HL-60 (cell line): ENCODE data around the gene GBA3.

Source experiments
- DNase-seq, 2 experiments: peaks; one replicate each; pipeline ENCODE4 v3.0.0-alpha.2; 2010 to 2020; ENCODE audit warnings: low read depth in 1 of 2, low spot score in 1 of 2
- H3K27ac ChIP-seq: fragments of 250-450 bp; sonication (Bioruptor Pico); replicated peaks from 2 replicates; pipeline ENCODE4 v1.5.1; 2020; ENCODE audit warnings: mild to moderate bottlenecking, moderate library complexity
- H3K27me3 ChIP-seq: fragments of 250-450 bp; sonication (Bioruptor Pico); 2 replicates; pipeline ENCODE4 v1.5.1; 2021; ENCODE audit warnings: mild to moderate bottlenecking, moderate library complexity; ENCODE audit not compliant: insufficient read depth, poor library complexity, severe bottlenecking
- H3K4me3 ChIP-seq: replicated peaks from 2 replicates; pipeline ENCODE4 v1.5.1; 2011; ENCODE audit warnings: mild to moderate bottlenecking, control low read depth, low read length; ENCODE audit not compliant: insufficient read depth
- GABPA ChIP-seq: IDR thresholded peaks from 2 replicates; pipeline ENCODE4 v1.6.1; 2012; ENCODE audit warnings: low read depth
- POLR2AphosphoS5 ChIP-seq: IDR thresholded peaks from 2 replicates; pipeline ENCODE4 v1.6.1; 2012; ENCODE audit warnings: low read depth
- SPI1 ChIP-seq: IDR thresholded peaks from 2 replicates; pipeline ENCODE4 v1.6.1; 2012; ENCODE audit warnings: low read depth, mild to moderate bottlenecking, borderline replicate concordance
- TF ChIP-seq, protein P1 (sequence below): IDR thresholded peaks from one replicate; pipeline ENCODE4 v1.5.1; 2011; ENCODE audit warnings: low read length, control low read depth, inconsistent platforms; ENCODE audit not compliant: insufficient read depth
- TF ChIP-seq, protein P2 (sequence below): IDR thresholded peaks from 2 replicates; pipeline ENCODE4 v1.6.1; 2012; ENCODE audit warnings: low read depth; ENCODE audit not compliant: insufficient replicate concordance

Gene GBA3

DNA sequence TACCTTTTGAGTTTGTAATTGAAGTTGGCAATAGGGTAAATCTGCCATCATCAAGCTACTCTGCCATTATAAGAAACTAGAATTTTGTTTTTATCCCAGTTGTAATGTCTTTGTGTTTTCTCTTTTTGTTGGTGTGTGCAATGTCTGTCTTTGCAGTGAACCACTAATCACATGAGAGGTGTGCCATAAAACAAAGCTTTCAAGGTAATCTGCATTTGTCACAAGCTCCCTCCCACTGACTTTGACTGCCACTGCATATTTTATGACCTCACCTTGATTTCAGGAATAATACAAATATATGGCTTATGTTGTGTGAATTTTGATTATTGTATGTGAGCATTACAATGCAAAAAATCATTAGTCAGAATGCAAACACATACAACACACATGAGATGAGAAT lies 9.0 kb upstream of the GBA3 start:
- no peak for TF ChIP-seq SPI1
- TF ChIP-seq POLR2AphosphoS5: no peak
- TF ChIP-seq, protein P1, sequence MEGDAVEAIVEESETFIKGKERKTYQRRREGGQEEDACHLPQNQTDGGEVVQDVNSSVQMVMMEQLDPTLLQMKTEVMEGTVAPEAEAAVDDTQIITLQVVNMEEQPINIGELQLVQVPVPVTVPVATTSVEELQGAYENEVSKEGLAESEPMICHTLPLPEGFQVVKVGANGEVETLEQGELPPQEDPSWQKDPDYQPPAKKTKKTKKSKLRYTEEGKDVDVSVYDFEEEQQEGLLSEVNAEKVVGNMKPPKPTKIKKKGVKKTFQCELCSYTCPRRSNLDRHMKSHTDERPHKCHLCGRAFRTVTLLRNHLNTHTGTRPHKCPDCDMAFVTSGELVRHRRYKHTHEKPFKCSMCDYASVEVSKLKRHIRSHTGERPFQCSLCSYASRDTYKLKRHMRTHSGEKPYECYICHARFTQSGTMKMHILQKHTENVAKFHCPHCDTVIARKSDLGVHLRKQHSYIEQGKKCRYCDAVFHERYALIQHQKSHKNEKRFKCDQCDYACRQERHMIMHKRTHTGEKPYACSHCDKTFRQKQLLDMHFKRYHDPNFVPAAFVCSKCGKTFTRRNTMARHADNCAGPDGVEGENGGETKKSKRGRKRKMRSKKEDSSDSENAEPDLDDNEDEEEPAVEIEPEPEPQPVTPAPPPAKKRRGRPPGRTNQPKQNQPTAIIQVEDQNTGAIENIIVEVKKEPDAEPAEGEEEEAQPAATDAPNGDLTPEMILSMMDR: no peak
- TF ChIP-seq GABPA: no peak
- TF ChIP-seq, protein P2, sequence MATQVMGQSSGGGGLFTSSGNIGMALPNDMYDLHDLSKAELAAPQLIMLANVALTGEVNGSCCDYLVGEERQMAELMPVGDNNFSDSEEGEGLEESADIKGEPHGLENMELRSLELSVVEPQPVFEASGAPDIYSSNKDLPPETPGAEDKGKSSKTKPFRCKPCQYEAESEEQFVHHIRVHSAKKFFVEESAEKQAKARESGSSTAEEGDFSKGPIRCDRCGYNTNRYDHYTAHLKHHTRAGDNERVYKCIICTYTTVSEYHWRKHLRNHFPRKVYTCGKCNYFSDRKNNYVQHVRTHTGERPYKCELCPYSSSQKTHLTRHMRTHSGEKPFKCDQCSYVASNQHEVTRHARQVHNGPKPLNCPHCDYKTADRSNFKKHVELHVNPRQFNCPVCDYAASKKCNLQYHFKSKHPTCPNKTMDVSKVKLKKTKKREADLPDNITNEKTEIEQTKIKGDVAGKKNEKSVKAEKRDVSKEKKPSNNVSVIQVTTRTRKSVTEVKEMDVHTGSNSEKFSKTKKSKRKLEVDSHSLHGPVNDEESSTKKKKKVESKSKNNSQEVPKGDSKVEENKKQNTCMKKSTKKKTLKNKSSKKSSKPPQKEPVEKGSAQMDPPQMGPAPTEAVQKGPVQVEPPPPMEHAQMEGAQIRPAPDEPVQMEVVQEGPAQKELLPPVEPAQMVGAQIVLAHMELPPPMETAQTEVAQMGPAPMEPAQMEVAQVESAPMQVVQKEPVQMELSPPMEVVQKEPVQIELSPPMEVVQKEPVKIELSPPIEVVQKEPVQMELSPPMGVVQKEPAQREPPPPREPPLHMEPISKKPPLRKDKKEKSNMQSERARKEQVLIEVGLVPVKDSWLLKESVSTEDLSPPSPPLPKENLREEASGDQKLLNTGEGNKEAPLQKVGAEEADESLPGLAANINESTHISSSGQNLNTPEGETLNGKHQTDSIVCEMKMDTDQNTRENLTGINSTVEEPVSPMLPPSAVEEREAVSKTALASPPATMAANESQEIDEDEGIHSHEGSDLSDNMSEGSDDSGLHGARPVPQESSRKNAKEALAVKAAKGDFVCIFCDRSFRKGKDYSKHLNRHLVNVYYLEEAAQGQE: no peak
- no peak overlapping the region for H3K27ac ChIP-seq
- no peak for DNase-seq
- H3K27me3 ChIP-seq: no peaks in the 10 kb centered on the region
- no peak overlapping the region for H3K4me3 ChIP-seq

DNA sequence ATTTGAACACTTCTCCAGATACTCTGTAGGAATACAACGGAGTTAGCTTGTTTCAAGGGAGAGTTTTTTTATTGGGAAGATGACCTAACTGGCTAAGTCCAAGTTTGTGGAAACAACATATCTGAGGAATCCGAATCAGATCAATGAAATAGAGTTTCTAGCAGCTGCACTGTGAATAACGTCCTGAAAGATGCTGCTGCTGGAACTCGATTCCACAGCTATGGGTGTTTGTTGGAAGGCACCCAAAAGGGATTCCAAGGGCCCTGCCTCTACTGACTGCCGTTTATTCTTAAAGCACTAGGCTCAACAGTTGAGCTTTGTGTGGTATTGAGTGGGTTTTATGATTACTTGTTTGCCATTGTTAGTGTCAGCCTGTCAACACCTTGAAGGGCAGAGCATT lies 6.6 kb upstream of the GBA3 start:
- Histone ChIP-seq H3K27me3 (no peaks in the 10 kb centered on the region), H3K4me3 (no peak overlapping the region), H3K27ac (no peak overlapping the region)
- no peak for DNase-seq
- TF ChIP-seq, protein P2: no peak
- TF ChIP-seq POLR2AphosphoS5 (no peak), GABPA (no peak), SPI1 (no peak)
- TF ChIP-seq, protein P1: no peak

DNA sequence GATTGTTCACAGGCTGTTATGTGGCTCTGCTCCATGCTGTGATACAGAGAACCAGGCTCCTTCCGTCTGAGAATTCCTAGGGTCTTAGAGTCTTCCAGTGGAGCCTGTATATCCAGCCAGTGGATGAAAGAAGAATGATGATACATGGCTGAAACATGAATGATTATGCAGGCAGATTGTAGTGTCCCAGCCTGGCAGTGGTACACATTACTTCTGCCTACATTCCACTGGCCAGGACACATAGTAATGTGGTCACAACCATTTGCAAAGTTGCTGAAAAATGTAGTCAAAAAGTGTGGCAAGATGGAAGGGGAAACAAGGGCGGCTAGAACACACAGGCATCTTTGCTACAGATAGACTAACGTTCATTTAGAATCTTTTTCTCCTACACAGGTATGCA lies 4.5 kb upstream of the GBA3 start:
- H3K27ac ChIP-seq: no peak overlapping the region
- no peak for TF ChIP-seq SPI1
- no peak for TF ChIP-seq POLR2AphosphoS5
- TF ChIP-seq, protein P1: no peak
- TF ChIP-seq, protein P2: no peak
- TF ChIP-seq GABPA: no peak
- no peak for DNase-seq
- no peak overlapping the region for H3K4me3 ChIP-seq
- no peaks in the 10 kb centered on the region for H3K27me3 ChIP-seq
